T-helper 2 cell treated with Interferon-gamma antibody and Interleukin-4, amounts not matched to agents 100 ng/mL and 5 ng/mL, for 36 hours (primary cell): ENCODE measurements around the gene MBP. TPM values are rescaled to one million over a fixed set of nuclear protein-coding genes. Genes with fewer than 3 reads are reported as not detected.

Source experiments
- intact Hi-C: fragments of 100-400 bp; cut with micrococcal nuclease; formaldehyde crosslinking; loops from one replicate; pipeline ENCODE4 v1.15.1; 2023
- total RNA-seq: library from RNA; stranded (reverse); gene quantifications from 2 replicates; pipeline ENCODE4 v1.2.3, GENCODE V29; 2022

The MBP gene
- 89.5 and 96.0 TPM in 2 replicates for total RNA-seq

DNA sequence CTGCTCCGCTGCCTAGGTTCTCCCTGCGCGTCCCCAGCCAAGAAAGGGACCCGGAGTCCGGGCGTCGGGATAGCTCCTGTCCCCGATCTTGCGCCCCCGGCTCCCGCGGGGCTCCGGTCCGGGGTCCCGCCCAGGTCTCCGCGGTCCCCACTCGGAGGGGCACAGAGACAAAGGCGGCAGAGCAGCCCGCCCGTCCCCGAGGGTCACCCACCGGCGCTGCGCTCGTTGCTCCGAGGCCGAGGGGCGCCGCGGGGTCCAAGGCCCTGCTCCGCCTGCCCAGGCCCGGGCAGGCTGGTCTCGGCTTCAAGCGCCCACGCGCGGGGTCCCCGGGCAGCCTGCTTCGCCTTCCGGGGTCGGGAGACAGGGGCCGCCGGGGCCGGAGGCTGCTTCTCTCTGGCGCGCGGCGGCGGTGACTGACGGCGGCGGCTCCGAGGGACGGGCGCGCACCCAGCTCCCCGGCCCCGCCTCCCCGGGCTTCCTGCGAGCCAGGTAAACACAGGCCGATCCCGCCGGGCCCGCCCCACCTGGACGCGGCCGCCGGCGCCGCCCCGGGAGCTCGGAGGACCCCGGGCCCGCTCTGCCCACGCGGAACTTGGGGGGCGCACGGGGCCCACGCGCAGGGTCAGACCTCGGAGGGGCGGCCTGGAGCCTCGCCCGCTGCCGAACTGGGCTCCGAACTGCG, at the start of gene MBP:
Gene MBP, minus strand, starts transcription at position 415 of the 682 bp plus-strand sequence. CDS start 27,522 bp downstream, outside the sequence.
- intact Hi-C loops, result loop anchor here (2.0 to 5.0 kb wide), 2 partner anchors 70 to 640 kb away; no protein-coding TSS in a partner anchor

DNA sequence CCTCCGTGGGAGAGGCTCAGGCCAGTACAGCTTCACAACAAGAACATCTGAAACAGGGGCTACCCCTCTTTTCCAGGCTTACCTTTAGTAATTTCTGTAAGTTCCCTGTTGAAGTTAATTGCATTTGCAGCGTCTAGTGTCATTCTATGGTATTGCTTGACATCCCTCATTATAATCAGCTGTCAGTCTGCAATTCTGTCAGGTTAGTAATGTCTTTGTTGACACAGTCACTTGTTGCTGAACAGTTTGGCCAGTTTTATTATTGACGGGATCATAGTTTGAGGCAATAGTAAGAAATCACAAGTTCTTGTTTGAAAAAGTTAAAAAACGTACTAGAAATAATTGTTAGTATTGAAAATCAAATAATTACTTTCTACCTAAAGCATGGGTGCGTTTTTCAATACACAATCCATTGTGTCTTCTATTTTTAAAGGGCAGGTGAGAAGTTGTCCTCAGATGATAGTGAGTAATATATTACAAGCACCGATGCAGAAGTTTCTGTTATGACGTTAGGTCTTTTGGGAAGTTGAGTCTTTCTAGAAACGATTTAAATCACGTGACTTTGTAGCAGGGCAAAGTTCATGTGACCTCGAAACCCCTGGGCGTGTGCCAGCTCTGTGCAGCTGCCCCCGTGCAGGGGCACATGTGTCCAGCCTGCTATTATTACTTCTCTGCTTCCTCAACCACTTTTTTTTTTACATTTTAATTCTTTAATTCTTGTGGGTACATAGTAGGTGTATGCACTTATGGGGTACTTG, 49.5 kb upstream of the MBP start:
- intact Hi-C loops, result no loop called here

DNA sequence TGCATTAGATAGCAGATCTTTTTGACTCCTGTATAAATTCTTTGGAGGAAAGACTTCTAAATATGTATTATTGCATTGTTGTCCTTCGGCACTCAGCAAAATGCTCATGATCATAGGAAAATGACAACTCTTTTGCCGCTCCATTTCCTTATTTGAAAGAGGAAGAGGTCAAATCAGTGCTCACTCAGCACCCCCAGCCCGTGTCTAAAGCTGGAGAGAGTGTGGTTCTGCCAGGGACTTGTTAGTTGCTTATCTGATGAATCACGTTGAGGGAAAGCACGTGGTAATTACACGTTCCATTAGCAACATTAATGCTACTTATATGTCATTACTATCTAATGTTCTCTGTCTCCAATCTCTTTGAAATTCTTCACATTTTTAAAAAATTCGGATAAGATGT, 46.0 kb upstream of the MBP start:
- intact Hi-C loops, result no loop called here

DNA sequence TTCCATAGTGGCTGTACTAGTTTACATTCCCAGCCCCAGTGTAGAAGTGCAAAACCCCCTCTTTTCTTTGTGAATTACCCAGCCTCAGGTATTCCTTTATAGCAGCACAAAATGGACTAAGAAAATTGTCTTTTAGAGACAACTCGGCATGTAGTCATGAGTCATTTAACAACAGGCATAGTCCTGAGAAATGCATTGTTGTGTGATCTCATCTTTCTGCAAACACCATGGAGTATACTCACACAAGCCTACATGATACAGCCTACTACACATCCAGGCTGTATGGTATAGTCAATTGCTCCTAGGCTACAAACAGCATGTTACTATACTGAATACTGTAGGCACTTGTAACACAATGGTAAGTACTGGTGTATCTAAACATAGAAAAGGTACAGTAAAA, 44.4 kb upstream of the MBP start:
- intact Hi-C loops, result no loop called here

DNA sequence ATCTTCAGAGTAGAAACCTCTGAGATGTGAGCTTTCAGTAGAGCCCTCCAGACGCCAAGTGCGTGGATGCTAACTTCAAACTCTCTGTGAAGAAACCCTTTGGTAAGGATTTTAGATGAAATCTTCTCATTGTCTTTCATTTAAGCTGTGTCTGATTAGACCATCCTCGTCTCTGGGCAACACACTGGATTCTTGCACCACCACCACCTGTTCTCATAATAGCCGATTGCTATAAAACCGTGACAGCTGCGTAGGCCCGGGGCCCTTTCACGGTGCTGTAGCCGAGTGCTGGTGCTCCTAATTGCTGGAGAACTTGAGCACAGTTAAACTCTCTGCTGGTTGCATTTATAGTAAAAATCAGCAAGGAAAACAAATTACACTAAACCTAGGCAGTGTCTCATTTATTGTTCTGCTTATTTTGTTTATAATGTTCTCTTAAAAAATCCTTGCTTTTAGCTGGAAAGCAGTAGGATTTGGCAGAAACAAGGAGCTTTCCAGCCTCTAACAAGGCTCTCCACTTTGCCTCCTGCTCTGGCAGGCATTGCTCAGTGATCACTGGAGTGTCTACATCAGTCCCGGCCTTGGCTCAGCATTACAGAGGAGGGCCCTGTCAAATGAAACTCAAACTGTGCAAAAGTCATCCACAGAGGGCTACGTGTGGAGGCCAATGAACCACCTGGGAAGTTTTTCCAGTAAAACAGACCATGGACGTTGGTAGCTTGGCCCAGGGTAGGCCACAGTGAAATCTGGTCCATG, 40.9 kb upstream of the MBP start:
- intact Hi-C loops, result no loop called here

DNA sequence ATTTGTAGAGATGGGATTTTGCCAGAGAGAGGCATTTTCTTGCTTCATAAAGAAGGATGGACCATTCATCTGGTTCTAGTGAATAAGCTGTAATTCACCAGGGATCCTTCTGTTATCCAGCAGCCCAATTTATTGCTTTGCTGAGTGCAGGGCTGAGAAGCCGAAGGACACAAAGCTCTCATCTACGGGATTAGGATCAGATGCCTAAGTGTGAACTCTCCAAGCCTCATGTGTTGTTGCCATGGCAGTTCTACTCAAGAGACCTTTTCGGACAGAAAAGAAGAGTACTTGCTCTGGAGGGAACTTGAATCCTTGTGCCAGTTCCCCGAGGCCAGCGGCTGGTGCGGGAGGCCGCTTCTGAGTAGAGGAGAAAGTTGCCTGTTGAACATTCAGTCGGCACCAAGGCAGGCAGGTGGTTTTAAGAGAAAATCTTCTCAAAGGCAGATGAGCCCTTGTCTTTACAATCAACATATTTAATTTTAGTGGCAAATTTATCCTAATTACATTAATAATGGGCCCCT, 38.4 kb upstream of the MBP start:
- intact Hi-C loops, result no loop called here

DNA sequence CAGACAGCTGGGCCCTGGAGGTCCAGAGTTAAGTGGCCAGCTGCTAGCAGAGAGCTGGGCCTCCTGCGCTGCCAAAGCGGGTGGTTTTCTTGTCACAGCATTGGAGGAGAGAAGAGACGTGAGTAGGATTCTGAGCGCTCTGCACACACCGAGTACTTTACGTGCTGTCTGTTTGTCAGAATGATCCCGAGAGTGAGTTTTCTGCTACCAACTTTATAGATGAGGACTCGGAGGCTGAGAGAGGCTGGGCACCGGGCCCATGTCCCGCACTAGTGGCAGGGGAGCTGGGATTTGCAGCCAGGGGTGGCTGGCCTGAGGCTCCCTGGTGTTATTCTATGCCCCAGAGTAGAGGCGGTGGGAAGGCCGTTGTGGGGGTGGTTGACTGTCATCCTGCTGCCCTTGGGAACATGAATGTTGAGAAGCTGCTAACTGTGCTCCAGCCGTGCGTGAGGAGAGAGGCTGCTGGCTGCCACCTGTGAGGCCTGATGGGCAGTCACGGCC, 36.3 kb upstream of the MBP start:
- intact Hi-C loops, result no loop called here

DNA sequence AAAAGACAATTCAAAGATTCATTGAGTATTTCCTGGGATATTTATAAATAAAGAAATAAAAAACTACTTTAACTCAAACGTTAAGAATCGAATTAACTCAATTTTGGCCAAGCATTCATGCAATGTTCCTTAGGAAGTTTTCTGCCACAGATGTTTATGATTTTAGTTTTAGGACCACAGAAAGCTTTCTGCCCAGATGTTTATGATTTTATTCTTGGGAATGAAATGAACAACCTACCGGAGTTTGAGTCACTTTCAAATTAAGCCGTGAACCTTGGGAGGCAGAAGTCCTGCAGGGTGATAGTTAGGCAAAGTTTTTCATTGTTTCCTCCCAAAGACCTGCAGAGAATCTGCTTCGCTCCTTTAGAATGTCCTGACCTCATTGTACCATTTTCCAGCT, 34.7 kb upstream of the MBP start:
- intact Hi-C loops, result no loop called here

DNA sequence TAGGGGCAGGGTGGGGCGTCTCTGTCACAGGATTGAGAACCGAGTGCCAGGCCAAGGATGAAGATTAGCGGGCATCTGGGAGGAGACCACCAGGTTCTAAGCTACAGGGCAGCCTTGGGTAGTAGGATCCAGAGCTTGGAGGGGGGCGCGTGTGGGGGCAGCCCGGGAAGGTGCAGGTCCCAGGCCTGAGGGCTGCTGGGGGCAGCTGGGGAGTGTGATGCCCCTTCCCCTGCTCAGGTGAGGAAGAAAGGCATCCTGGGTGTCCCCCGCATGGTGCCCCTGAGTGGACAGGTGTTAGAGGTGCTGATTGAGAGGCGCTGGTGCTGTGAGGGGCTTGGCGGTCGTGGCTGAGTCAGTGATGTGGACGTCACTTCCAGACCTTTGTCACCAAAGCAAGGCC, 33.9 kb upstream of the MBP start:
- intact Hi-C loops, result no loop called here

DNA sequence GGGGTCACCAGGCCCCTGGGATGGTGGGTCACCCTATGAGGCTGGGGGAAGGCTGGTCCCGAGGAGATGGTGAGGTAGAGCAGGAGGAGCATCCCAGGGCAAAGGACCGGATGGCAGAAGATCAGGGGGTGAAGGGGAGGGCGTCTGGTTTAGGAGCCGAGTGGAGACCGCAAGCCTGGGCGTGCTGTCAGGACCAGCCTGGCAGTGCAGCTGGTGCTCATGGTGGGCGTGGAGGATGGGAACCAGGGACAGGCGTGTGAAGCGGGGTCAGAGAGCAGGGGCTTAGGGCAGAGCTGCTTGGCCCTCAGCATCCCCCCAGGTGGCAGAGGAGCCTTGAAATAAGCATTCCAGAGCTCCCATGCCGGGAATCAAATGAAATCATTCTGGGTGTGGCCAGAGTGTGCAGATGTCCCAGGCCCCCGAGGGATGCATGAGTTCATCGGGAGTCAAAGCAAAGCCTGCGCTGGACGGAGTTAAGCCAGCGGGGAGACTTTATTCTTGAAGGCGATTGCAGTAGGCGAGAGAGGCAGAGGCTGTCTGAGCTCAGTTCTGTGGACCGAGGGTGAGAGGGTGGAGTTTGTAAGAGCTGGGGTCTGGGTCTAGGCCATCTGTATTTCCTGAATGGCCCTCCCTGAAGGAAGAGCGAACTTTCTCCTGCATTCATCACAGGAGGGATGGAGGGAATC, 33.1 kb upstream of the MBP start:
- intact Hi-C loops, result no loop called here

DNA sequence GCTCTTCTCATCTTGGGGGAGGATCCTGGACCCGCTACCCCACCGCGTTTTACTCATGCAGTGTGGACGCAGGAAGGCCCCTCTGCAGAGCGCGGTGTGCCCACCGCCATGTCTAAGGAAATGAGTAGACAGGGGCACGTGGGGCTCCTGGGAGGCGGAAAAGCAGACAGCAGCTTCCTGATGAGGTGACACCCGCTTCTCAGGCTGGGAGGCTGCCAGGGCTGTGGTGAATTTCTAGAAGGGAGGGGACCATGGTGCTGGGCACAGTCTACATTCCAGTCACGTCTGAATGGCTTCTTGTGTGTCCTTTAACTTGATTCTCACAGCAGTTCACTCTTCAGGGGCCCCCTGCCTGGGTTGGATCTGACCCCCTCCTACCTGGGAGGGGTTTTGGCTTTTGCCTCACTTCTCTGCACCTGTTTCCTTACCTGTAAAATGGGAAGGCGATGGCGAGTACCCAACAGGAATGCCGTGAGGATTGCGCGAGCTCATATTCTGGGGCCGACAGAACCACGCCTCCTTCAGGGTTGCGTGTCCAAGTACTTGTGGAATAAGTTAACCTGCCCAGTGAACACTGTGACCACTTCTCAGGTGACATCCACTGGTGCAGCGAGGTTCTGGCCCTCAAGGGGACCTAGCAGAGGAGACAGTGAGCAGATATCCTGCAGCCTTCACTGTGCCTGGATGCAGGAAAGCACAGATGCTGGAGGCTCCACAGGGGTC, 32.3 kb upstream of the MBP start:
- intact Hi-C loops, result no loop called here

DNA sequence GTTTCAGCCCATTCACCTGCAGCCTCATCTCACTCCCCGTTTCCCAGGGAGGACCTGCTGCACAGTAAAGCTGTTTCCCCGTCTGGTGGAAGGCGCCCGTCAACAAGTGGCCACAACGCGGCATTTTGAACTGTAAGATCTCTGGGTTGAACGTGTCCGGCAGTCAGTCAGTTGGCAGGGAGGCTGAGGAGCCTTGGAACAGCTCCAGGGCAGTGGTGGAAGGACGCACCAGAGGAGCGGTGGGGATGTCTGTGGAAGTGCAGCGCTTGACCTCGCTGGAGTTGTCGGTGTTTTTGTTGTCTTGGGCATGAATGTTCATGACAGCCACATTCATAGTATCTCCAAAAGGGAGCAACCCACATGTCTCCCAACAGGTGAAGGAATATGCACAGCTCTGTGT, 31.4 kb upstream of the MBP start:
- intact Hi-C loops, result no loop called here

DNA sequence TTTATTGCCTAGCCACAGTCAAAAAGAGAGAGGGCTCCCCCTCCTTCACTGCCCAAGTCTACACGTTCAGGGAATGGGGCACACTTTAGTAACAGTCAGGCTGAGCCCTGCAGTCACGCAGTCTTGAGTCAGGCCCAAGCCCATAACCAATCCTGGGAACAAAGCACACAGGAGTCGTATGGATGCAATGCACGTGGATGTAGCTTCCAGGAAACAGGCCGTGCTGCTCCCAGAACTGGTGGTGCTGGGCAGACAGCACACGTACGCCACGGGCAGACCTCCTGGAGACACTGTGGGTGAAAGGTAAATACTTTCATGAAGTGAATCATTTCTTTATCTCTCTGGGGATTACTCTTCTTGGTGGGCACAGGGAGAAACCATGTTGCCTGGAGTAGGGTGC, 30.0 kb upstream of the MBP start:
- intact Hi-C loops, result no loop called here

DNA sequence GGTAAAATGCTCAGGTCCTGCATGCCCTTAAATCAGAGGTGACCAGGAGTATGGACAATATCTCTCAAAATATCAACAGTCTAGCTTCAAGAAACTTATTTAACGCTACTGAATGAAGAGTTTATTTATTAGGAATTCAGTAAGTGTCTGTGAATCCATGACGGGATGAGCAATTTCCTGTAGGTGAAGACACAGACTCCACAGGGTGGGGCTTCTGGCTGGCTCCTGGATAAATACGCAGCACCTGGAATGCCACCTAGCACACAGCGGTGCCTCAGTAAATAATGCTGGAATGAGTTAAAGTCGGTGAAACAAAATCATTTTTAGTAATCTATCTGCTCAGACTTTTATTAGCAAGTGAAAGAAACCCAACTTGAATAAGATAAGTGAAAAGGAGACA, 29.4 kb upstream of the MBP start:
- intact Hi-C loops, result no loop called here

DNA sequence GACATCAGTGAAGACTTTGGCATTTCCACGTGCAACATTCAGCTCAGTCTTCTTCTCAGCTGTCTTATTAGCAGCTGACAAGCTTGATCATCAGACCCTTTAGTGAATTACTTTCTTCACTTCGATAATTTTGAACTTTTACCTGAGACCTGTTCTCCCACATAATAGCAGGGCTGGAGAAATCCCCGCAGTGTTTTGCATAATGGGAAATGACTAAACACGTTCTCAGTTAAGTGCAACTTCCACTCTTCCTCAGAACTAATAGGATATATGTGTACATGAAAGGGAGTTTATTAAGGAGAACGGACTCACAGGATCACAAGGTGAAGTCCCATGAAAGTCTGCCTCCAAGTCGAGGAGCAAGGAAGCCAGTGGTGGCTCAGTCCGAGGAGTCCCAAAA, 28.8 kb upstream of the MBP start:
- intact Hi-C loops, result no loop called here

DNA sequence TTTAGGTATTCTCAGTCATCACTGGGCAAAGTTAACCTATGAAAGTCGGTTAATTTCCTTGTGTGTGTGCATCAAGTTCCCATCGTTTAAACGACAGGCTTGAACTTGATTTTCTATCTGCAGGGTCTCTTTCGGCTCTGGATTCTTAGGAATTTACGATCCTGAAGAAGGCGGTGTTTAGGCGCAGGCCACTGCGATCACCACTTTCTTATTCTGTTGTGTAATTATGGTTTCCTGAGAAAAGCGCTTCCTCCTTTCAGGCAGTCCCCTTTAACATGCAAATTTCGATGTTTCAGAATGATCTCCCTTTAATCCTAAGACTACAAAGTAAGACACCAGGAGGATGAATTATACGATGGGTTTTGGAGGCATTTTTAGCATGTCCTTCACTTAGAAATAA, 27.9 kb upstream of the MBP start:
- intact Hi-C loops, result no loop called here

DNA sequence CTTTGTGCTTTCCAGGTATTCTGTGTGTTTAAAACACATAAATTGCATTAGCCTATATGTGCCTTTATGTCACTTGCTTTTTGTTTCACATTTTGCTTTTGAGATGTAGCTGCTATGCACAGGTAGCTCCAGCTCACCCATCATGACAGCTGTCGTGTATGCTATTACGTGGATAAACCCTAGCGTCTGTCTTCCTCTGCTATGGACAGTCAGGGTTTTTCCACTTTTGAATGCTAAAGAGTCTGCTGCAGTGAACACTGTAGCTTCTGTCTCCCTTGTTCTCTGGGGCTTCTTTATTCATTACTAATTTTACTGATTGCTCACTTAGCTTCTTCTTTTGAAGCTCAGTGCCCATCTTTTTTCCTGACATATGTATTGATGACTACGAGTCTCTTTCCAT, 24.7 kb upstream of the MBP start:
- intact Hi-C loops, result no loop called here

DNA sequence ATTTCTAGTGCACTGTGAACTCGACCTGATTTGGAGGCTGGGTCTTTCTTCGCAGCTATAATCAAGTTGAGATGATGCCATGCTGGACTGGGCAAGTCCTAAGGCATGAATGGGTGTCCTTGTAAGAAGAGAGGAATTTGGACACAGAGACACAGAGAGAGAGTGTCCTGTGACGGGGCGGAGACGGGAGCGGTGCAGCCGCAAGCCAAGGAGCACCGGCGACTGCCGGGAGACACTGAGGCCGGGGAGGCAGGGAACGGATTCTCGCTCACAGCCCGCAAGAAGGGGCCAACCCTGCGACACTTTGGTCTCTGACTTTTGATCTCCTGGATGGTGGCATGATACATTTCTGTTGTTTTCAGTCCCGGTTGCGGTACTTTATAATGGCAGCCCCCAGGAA, 22.4 kb upstream of the MBP start:
- intact Hi-C loops, result no loop called here

DNA sequence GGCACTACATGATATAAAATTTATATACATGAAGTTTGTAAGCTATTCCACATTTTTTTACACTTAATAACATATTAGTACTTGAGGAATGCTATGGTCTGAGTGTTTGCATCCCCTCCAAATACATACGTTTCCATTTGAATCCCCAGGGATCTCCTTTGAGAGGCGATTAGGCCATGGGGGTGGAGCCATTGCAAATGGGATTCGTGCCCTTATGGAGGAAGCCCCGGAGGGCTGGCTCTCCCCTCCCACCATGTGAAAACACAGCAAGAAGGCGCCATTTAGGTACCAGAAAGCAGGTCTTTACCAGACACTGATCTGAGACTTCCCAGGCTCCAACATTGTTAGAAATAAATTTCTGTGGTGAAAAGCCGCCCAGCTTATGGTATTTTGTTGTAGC, 20.8 kb upstream of the MBP start:
- intact Hi-C loops, result no loop called here

DNA sequence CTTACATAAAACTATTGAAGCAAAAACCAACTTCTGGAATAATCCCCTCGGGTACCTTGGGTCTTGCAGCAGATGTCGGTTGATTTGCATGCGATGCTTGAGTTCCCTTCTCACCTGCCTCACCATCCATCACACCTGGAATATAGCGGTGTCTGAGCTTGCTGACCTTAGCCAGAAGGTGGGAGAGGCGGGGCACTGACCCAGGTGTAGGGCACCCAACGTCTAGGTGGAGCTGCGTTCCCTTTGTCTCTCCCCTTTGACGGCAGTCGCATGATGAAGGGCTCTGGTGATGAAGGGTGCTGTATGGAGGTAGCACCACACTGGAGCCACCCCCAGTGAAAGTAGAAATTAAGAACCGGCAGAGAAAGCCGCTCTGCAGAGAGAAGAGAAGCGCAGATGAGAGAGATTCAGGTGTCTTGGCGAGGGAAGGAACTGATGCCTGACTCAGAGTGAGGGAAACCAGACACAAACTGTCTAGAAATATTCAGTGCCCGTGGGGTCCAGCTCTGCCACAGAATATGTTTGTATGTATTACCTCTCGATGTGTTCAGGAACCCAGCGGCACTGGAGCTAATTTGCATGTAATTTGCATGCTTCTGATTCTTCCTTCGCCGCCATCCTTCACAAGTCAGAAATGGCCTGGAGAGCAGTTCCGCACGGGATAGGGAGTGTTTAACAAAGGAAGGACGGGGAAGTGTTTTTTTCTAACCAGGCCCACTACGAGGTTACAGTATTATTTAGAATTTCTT, 19.4 kb upstream of the MBP start:
- intact Hi-C loops, result no loop called here
